OCI-LY7 (cell line): Measurements from ENCODE around the gene HLA-DQB1. TPM values are rescaled to one million over a fixed set of nuclear protein-coding genes. Genes with fewer than 3 reads are reported as not detected.

Experiments used
- BruUV-seq: library from RNA; stranded (reverse); fragments of 400-500 nt; replicated peaks from 2 replicates; lab custom pipeline; 2021; lab: Mats Ljungman, UMichigan
- CTCF ChIA-PET: fragments of 300-600 bp; sonication (Branson Sonifier 250); formaldehyde crosslinking; loops from one replicate; lab custom pipeline; 2022; ENCODE audit warnings: antibody characterized with exemption; ENCODE audit not compliant: unreplicated experiment; lab: Charles Lee
- POLR2A ChIA-PET: fragments of 300-600 bp; sonication (Branson Sonifier 250); formaldehyde crosslinking; loops from one replicate; lab custom pipeline; 2022; ENCODE audit warnings: antibody characterized with exemption; lab: Charles Lee
- DNase-seq: peaks from one replicate; pipeline ENCODE4 v3.0.0-alpha.2; 2015; ENCODE audit warnings: low spot score
- H2AFZ ChIP-seq: fragments of 200-600 bp; sonication (generic), shearing (Covaris generic); 2 replicates; pipeline ENCODE4 v1.6.1; 2014; ENCODE audit warnings: mild to moderate bottlenecking, antibody characterized with exemption, low read length, moderate library complexity
- H3K27ac ChIP-seq: fragments of 200-600 bp; sonication (generic); 2 replicates; pipeline ENCODE4 v1.5.1; 2014; ENCODE audit warnings: mixed run types, low read depth, mild to moderate bottlenecking, moderate library complexity, low read length, inconsistent platforms; ENCODE audit not compliant: poor library complexity, severe bottlenecking
- H3K36me3 ChIP-seq: fragments of 200-600 bp; sonication (generic); 2 replicates; pipeline ENCODE4 v1.6.1; 2014; ENCODE audit warnings: mild to moderate bottlenecking, antibody characterized with exemption, low read length, moderate library complexity, mixed read lengths; ENCODE audit not compliant: insufficient read depth
- H3K4me1 ChIP-seq: fragments of 200-600 bp; sonication (generic); 2 replicates; pipeline ENCODE4 v1.5.1; 2014; ENCODE audit warnings: mild to moderate bottlenecking, low read length; ENCODE audit not compliant: insufficient read depth, poor library complexity, severe bottlenecking
- H3K4me2 ChIP-seq: fragments of 200-600 bp; sonication (generic); 2 replicates; pipeline ENCODE4 v1.6.1; 2014; ENCODE audit warnings: mild to moderate bottlenecking, low read length
- H3K4me3 ChIP-seq: fragments of 200-600 bp; sonication (generic); 2 replicates; pipeline ENCODE4 v1.5.1; 2014; ENCODE audit warnings: mild to moderate bottlenecking, low read depth, low read length; ENCODE audit not compliant: poor library complexity, severe bottlenecking
- H3K79me2 ChIP-seq: fragments of 200-600 bp; sonication (generic); 2 replicates; pipeline ENCODE4 v1.6.1; 2016; ENCODE audit warnings: low read depth, mild to moderate bottlenecking, low read length, moderate library complexity, mixed read lengths; ENCODE audit not compliant: insufficient read depth
- H3K9me2 ChIP-seq: fragments of 200-600 bp; sonication (generic); 2 replicates; pipeline ENCODE4 v1.6.1; 2016; ENCODE audit warnings: mild to moderate bottlenecking, low read length, mixed read lengths; ENCODE audit not compliant: insufficient read depth
- H3K9me3 ChIP-seq: fragments of 200-600 bp; sonication (generic); 2 replicates; pipeline ENCODE4 v1.6.1; 2014; ENCODE audit warnings: mild to moderate bottlenecking, mixed run types, low read length, mixed read lengths
- H4K20me1 ChIP-seq: fragments of 200-600 bp; sonication (generic); 2 replicates; pipeline ENCODE4 v1.6.1; 2014; ENCODE audit warnings: mild to moderate bottlenecking, antibody characterized with exemption, low read length, moderate library complexity, mixed read lengths; ENCODE audit not compliant: insufficient read depth
- EZH2phosphoT487 ChIP-seq: fragments of 200-600 bp; sonication (generic); IDR thresholded peaks from 2 replicates; pipeline ENCODE4 v1.6.1; 2018; ENCODE audit warnings: low read depth, borderline replicate concordance, mild to moderate bottlenecking, mixed run types, antibody characterized with exemption, low read length, moderate library complexity, mixed read lengths
- intact Hi-C: fragments of 100-400 bp; cut with micrococcal nuclease; formaldehyde crosslinking; loops from one replicate; pipeline ENCODE4 v1.10.0; 2022; ENCODE audit not compliant: unreplicated experiment
- total RNA-seq, 2 experiments: library from RNA; depleted of rRNA in 1 of 2; stranded (reverse); fragments of >200 nt in 1 of 2; shearing (Covaris generic) in 1 of 2; gene quantifications; 2 replicates each; pipeline ENCODE4 v1.2.3, GENCODE V29; 2014 to 2022
- TF ChIP-seq, protein P1 (sequence below): fragments of 200-600 bp; sonication (generic); conservative IDR thresholded peaks from 2 replicates; pipeline ENCODE4 v1.5.1; 2014; ENCODE audit warnings: mild to moderate bottlenecking, antibody characterized with exemption, low read length, moderate library complexity, mixed read lengths

HLA-DQB1 gene
- total RNA-seq, 2 experiments from 2014 or later = 10.5 to 20.9 TPM

DNA sequence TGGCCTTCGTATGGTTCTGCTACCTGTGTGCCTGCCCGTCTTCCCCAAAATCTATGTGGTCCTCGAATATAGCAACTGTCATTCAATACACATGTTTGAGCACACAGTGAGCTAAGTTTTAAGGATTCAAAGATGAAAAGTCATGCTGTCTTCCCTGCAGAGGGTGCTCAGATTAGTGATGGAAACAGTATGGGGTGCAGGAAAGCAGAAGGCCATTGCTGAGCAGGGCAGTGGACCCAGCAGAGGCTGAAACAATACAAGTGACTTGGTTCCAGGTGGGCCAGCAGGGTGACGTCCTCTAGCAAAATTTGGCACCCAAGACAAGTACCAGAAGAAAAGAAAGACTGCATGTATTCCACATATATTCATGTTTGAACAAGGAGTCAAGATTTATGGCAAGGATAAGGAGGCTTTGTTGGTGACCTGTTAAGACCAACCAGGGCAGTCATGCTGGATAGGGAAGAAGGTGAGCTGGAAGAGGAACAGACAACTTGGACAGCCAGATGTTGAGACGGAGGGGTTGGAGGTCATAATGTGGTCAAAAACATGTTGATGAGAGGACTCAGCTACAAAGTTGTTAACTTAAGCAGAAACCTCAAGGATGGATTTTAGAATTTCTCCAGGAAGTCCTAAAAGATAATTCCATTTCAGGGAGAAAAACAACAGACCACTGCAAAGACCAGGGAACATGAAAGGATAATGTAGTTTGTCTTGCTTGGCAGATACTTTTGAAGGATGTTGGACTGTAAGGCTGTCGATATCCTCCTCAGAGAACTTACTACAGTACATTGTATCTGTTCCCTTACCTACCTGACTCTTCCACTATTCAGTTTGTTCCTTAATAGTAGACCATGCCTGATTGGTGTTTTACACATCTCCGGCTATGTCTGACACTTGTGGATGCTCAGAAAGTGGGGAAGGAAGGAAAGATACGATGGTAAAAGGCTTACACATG, 26.7 kb downstream of the HLA-DQB1 start:
- no peak overlapping the region for H3K4me3 ChIP-seq
- no peak overlapping the region for H3K4me2 ChIP-seq
- DNase-seq = no peak
- no peak overlapping the region for H3K27ac ChIP-seq
- no peak overlapping the region for H2AFZ ChIP-seq
- H3K9me2 ChIP-seq = no peaks in the 10 kb centered on the region
- CTCF ChIA-PET = no interaction called here
- intact Hi-C loops = no loop called here
- H3K79me2 ChIP-seq = no peaks in the 10 kb centered on the region
- no peak for TF ChIP-seq EZH2phosphoT487
- TF ChIP-seq, protein P1, sequence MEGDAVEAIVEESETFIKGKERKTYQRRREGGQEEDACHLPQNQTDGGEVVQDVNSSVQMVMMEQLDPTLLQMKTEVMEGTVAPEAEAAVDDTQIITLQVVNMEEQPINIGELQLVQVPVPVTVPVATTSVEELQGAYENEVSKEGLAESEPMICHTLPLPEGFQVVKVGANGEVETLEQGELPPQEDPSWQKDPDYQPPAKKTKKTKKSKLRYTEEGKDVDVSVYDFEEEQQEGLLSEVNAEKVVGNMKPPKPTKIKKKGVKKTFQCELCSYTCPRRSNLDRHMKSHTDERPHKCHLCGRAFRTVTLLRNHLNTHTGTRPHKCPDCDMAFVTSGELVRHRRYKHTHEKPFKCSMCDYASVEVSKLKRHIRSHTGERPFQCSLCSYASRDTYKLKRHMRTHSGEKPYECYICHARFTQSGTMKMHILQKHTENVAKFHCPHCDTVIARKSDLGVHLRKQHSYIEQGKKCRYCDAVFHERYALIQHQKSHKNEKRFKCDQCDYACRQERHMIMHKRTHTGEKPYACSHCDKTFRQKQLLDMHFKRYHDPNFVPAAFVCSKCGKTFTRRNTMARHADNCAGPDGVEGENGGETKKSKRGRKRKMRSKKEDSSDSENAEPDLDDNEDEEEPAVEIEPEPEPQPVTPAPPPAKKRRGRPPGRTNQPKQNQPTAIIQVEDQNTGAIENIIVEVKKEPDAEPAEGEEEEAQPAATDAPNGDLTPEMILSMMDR = no peak
- H3K36me3 ChIP-seq = no peaks in the 10 kb centered on the region
- no peaks in the 10 kb centered on the region for H3K9me3 ChIP-seq
- POLR2A ChIA-PET = no interaction called here
- peaks cover 19% of the 10 kb centered on the region for H3K4me1 ChIP-seq
- no peaks in the 10 kb centered on the region for H4K20me1 ChIP-seq
- BruUV-seq = no TSS peak

DNA sequence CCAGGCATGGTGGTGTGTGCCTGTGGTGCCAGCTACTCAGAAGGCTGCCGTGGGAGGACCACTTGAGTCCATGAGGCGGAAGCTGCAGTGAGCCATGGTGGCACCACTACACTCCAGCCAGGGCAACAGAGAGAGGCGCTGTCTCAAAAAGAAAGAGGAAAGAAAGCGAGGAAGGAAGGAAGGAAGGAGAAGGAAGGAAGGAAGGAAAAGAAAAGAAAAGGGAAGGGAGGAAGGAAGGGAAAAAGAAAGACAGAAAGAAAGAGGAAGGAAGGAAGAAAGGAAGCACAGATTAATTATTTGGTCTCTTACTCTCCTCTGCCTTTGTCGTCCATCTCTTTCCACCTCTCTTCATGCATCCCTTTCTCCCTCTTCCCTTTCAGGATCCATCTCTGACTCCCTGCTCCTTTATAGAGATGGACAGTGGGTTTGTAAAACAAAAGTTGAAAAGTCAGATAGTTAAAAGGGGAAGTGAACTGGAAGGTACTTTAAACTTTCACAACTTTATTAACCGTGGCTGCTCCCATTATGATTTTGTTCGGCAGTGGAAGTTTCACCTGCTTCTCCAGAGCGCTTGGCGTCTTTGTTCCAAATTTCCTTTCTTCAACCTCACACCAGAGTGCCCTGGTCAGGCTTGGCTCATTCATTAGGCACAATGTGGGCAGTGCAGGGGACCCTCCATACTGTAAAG, 27.8 kb downstream of the HLA-DQB1 start:
- Histone ChIP-seq H2AFZ (no peak overlapping the region), H3K4me3 (no peak overlapping the region), H3K9me2 (no peaks in the 10 kb centered on the region), H3K4me2 (no peak overlapping the region), H3K79me2 (no peaks in the 10 kb centered on the region), H3K36me3 (no peaks in the 10 kb centered on the region), H3K4me1 (peaks cover 28% of the 10 kb centered on the region), H4K20me1 (no peaks in the 10 kb centered on the region), H3K27ac (no peak overlapping the region), H3K9me3 (no peaks in the 10 kb centered on the region)
- intact Hi-C loops = no loop called here
- ChIA-PET CTCF (no interaction called here), POLR2A (interaction anchor here (0.7 kb wide), 1 partner anchor 149 kb away, joined by 3 read pairs; no protein-coding TSS in a partner anchor)
- TF ChIP-seq EZH2phosphoT487 = no peak
- TF ChIP-seq, protein P1 = no peak
- no peak for DNase-seq
- BruUV-seq = no TSS peak
